Heart left ventricle (tissue), 16 donors: ENCODE measurements around the gene BCL6. TPM values are rescaled to one million over a fixed set of nuclear protein-coding genes. Genes with fewer than 3 reads are reported as not detected.

Source experiments
- ATAC-seq, 4 donors: fragments of 200-7000 bp; cut with Tn5 transposase; one replicate each; pipeline ENCODE4 v1.9.1; 2020 to 2022; ENCODE audit warnings: moderate library complexity in 4 of 4, mild to moderate bottlenecking in 3 of 4, moderate number of reproducible peaks in 1 of 4
- DNase-seq, 5 donors: peaks; one replicate each; pipeline ENCODE4 v3.0.0-alpha.2; 2020
- H3K27ac ChIP-seq, 12 donors: fragments of 200-600 bp; sonication (generic) in 4 of 12; one replicate each; pipeline versions ENCODE4 v1.5.0 to v1.8.0; 2016 to 2022; ENCODE audit warnings: mild to moderate bottlenecking in 2 of 12
- H3K27me3 ChIP-seq, 9 donors: fragments of 200-600 bp; sonication (generic) in 2 of 9; one replicate each; pipeline versions ENCODE4 v1.5.1 to v1.8.0; 2016 to 2022; ENCODE audit warnings: mild to moderate bottlenecking in 3 of 9
- H3K36me3 ChIP-seq, 9 donors: fragments of 200-600 bp; sonication (generic) in 2 of 9; one replicate each; pipeline versions ENCODE4 v1.5.0 to v1.8.0; 2018 to 2022; ENCODE audit warnings: mild to moderate bottlenecking in 2 of 9
- H3K4me1 ChIP-seq, 12 donors: fragments of 200-600 bp; sonication (generic) in 4 of 12; one replicate each; pipeline versions ENCODE4 v1.5.0 to v1.8.0; 2016 to 2022; ENCODE audit warnings: mild to moderate bottlenecking in 3 of 12
- H3K4me3 ChIP-seq, 12 donors: fragments of 200-600 bp; sonication (generic) in 4 of 12; one replicate each; pipeline versions ENCODE4 v1.5.0 to v1.8.0; 2017 to 2022; ENCODE audit warnings: mild to moderate bottlenecking in 9 of 12, moderate library complexity in 4 of 12
- H3K9me3 ChIP-seq, 12 donors: fragments of 200-600 bp; sonication (generic) in 4 of 12; one replicate each; pipeline versions ENCODE4 v1.5.0 to v1.8.0; 2016 to 2022; ENCODE audit warnings: mild to moderate bottlenecking in 1 of 12
- CTCF ChIP-seq, 12 donors: fragments of 200-600 bp; sonication (generic) in 4 of 12; IDR thresholded peaks; one replicate each; pipeline versions ENCODE4 v1.5.0 to v1.8.0; 2018 to 2022; ENCODE audit warnings: antibody characterized with exemption in 12 of 12, mild to moderate bottlenecking in 5 of 12
- POLR2A ChIP-seq, 2 donors: fragments of 450-650 bp; IDR thresholded peaks; one replicate each; pipeline ENCODE4 v1.6.1; 2017; ENCODE audit warnings: antibody characterized with exemption in 2 of 2, mild to moderate bottlenecking in 2 of 2, moderate library complexity in 2 of 2
- WGBS, 4 donors: extraction: QIAGEN DNeasy Blood & Tissue Kit in 2 of 4; methylation state at CpG; one replicate each; pipeline versions ENCODE4 v1.1.5 to v1.1.7; 2013 to 2018; 5-methylcytosine and 5-hydroxymethylcytosine counted together
- intact Hi-C, 10 donors: fragments of 100-400 bp; cut with DNase I; formaldehyde crosslinking; loops; one replicate each; pipeline versions ENCODE4 v1.11.1 to v1.14.2; 2022
- polyA plus RNA-seq, 2 donors: library from polyadenylated mRNA; stranded (reverse); fragments of 200-250 nt; gene quantifications; one replicate each; pipeline ENCODE4 v1.2.3, GENCODE V29; 2013
- total RNA-seq, 9 donors: library from RNA; depleted of rRNA in 2 of 9; stranded (reverse); fragments of >200 nt in 2 of 9; fragmentation: NEBNext Ultra II Directional in 3 of 9; extraction: Animal tissue kit (Norgen Biotek cat#: 25700) in 3 of 9; gene quantifications; one replicate each; pipeline versions ENCODE4 v1.1.0 to v1.2.4, GENCODE V29; 2016 to 2023
- donor health status: ischemic (EF 13 %, LVEDD 7.1; RV severe dilation, severe dysfunction).
- donor health status: healthy with polysubstance abuse.
- donor health status: DM: no; HTN: yes; CAD: no.
- donor health status: DM: no; HTN: no; CAD: no.
- donor health status: ischemic (EF 25% LVEDD 6.9; RV normal size, moderate dysfunction).
- donor health status: ischemic (EF 25% LVEDD 5.7; RV mildly dilated, moderate dysfunction).
- donor health status: healthy.
- donor health status: DM: yes; HTN: yes; CAD: no.
- donor health status: ischemic (EF 35%, LVEDD 5.7; RV mildly dilated, moderate dysfunction).
- donor health status: nonischemic (EF 11% LVEDD 7.7; RV severe dilation, severe dysfunction).
- donor health status: DM: yes; HTN: yes; CAD: no.
- donor health status: PGD.
- donor health status: ischemic (EF 29% LVEDD 5.4; RV normal size, mild dysfunction).
- donor health status: nonischemic (EF 23%, LVEDD 6.1; RV moderate dilation, normal function).

The BCL6 gene
- total and polyA plus RNA-seq, 11 donors = 29.3 to 109 (median 45.7) TPM

GRCh38 chr3:187789872-187790271, 44.6 kb upstream of the BCL6 start:
- H3K36me3 ChIP-seq = no peaks in the 10 kb centered on the region
- TF ChIP-seq CTCF (IDR thresholded peaks at IDR 0.05) (no peak), POLR2A (IDR thresholded peaks at IDR 0.05) (no peak)
- no peaks in the 10 kb centered on the region for H3K27me3 ChIP-seq
- H3K4me1 ChIP-seq = peaks cover 0 to 9% (median 0%) of the 10 kb centered on the region in 12 donors
- H3K27ac ChIP-seq = no peak overlapping the region
- H3K4me3 ChIP-seq = no peak overlapping the region
- no peaks in the 10 kb centered on the region for H3K9me3 ChIP-seq
- DNase-seq (no peak), ATAC-seq (no peak)
- intact Hi-C loops = loop anchor here in 1 of 10 donors (10.0 kb wide), 1 partner anchor 125 kb away; no protein-coding TSS in a partner anchor
- 67 to 74% (median 73%) methylated on average over 3 of the region's 3 CpGs for WGBS, 4 donors

GRCh38 chr3:187788984-187789857, 44.0 kb upstream of the BCL6 start:
- intact Hi-C loops = loop anchor here in 1 of 10 donors (10.0 kb wide), 1 partner anchor 126 kb away; no protein-coding TSS in a partner anchor
- no peaks in the 10 kb centered on the region for H3K27me3 ChIP-seq
- no peak for DNase-seq
- TF ChIP-seq CTCF (IDR thresholded peaks at IDR 0.05) = no peak
- TF ChIP-seq POLR2A (IDR thresholded peaks at IDR 0.05) = no peak
- H3K36me3 ChIP-seq = no peaks in the 10 kb centered on the region
- 84 to 88% (median 86%) methylated on average over 5 of the region's 5 CpGs for WGBS, 4 donors
- no peaks in the 10 kb centered on the region for H3K9me3 ChIP-seq
- peaks cover 0 to 9% (median 0%) of the 10 kb centered on the region in 12 donors for H3K4me1 ChIP-seq
- no peak overlapping the region for H3K4me3 ChIP-seq
- no peak overlapping the region for H3K27ac ChIP-seq
- no peak for ATAC-seq

GRCh38 chr3:187783098-187783497, 37.8 kb upstream of the BCL6 start:
- intact Hi-C loops = loop anchor here in 1 of 10 donors (10.0 kb wide), 1 partner anchor 132 kb away; no protein-coding TSS in a partner anchor
- Histone ChIP-seq H3K27ac (peak overlapping the region in 9 of 12 donors; percentile 23 to 67 (median 57)), H3K9me3 (no peaks in the 10 kb centered on the region), H3K27me3 (no peaks in the 10 kb centered on the region), H3K4me1 (peaks cover 0 to 13% (median 0%) of the 10 kb centered on the region in 12 donors), H3K36me3 (no peaks in the 10 kb centered on the region), H3K4me3 (no peak overlapping the region)
- WGBS, 4 donors = 17 to 41% (median 37%) methylated on average over 2 of the region's 2 CpGs
- ATAC-seq = peak; percentile 80 to 98 (median 97)
- DNase-seq = peak in 4 of 5 donors; percentile 41 to 59 (median 54)
- no peak for TF ChIP-seq POLR2A (IDR thresholded peaks at IDR 0.05)
- TF ChIP-seq CTCF (IDR thresholded peaks at IDR 0.05) = no peak

- intact Hi-C loops = loop anchor here in 1 of 10 donors (10.0 kb wide), 1 partner anchor 133 kb away; no protein-coding TSS in a partner anchor
Measured at GRCh38 chr3:187782006-187782405, 36.7 kb upstream of the BCL6 start.

More at GRCh38 chr3:187782006-187782405, 36.7 kb upstream of the BCL6 start:
- no peak for ATAC-seq
- peaks cover 0 to 24% (median 0%) of the 10 kb centered on the region in 12 donors for H3K4me1 ChIP-seq
- 74 to 85% (median 80%) methylated on average over 3 of the region's 3 CpGs for WGBS, 4 donors
- TF ChIP-seq POLR2A (IDR thresholded peaks at IDR 0.05) = no peak
- no peak for TF ChIP-seq CTCF (IDR thresholded peaks at IDR 0.05)
- H3K36me3 ChIP-seq = no peaks in the 10 kb centered on the region
- no peak overlapping the region for H3K27ac ChIP-seq
- no peak for DNase-seq
- no peak overlapping the region for H3K4me3 ChIP-seq
- H3K9me3 ChIP-seq = no peaks in the 10 kb centered on the region
- no peaks in the 10 kb centered on the region for H3K27me3 ChIP-seq
